HCT116 (cell line): ENCODE data around the gene GDAP2. TPM values are rescaled to one million over a fixed set of nuclear protein-coding genes. Genes with fewer than 3 reads are reported as not detected.

Experiments used
- ATAC-seq: fragments of 200-7000 bp; cut with Tn5 transposase; 2 replicates; pipeline ENCODE4 v1.9.1; 2020; ENCODE audit warnings: mild to moderate bottlenecking, moderate library complexity
- BruUV-seq: library from RNA; stranded (reverse); fragments of 400-500 nt; replicated peaks from 2 replicates; lab custom pipeline; 2021; lab: Mats Ljungman, UMichigan
- CTCF ChIA-PET: fragments of 300-600 bp; sonication (Branson Sonifier 250); formaldehyde crosslinking; loops from one replicate; lab custom pipeline; 2021; ENCODE audit warnings: antibody characterized with exemption; lab: Charles Lee
- POLR2A ChIA-PET: fragments of 300-600, 350-600 bp; sonication (Branson Sonifier 250); formaldehyde crosslinking; loops from one replicate; lab custom pipeline; 2021; ENCODE audit warnings: antibody characterized with exemption; lab: Charles Lee
- RAD21 ChIA-PET, 2 experiments: fragments of 300-600 bp; sonication (Branson Sonifier 250); formaldehyde crosslinking; loops; one replicate each; lab custom pipeline; 2023; ENCODE audit warnings: low total read pairs in 2 of 2; ENCODE audit not compliant: uncharacterized antibody in 2 of 2, unreplicated experiment in 2 of 2, low non-redundant PET in 1 of 2; lab: Charles Lee
- DNase-seq: peaks from one replicate; pipeline ENCODE4 v3.0.0-alpha.2; 2010; ENCODE audit warnings: low read depth, low spot score
- H2AFZ ChIP-seq: fragments of 200-600 bp; shearing (Covaris generic), sonication (generic); 2 replicates; pipeline ENCODE4 v1.6.1; 2017; ENCODE audit warnings: low read depth, mixed run types, mixed read lengths, antibody characterized with exemption, low read length; ENCODE audit not compliant: poor library complexity, severe bottlenecking
- H3K27ac ChIP-seq: 2 replicates; pipeline ENCODE4 v1.5.1; 2012; ENCODE audit warnings: low read depth, low read length
- H3K27me3 ChIP-seq: fragments of 200-600 bp; sonication (generic); 2 replicates; pipeline ENCODE4 v1.6.1; 2016; ENCODE audit warnings: mixed run types, low read length, mixed read lengths; ENCODE audit not compliant: insufficient read depth
- H3K36me3 ChIP-seq, 2 experiments: fragments of 200-500 bp in 1 of 2; fragments of 200-600 bp in 1 of 2; sonication (Bioruptor generic) in 1 of 2; sonication (generic) in 1 of 2; 2 replicates each; pipeline versions ENCODE4 v1.5.1 to v1.6.1; 2014 to 2016; ENCODE audit warnings: low read length in 2 of 2, inconsistent platforms in 1 of 2, mixed read lengths in 1 of 2, mixed run types in 1 of 2; ENCODE audit not compliant: insufficient read depth in 2 of 2, control insufficient read depth in 1 of 2
- H3K4me1 ChIP-seq, 2 experiments: fragments of 200-600 bp in 1 of 2; sonication (generic) in 1 of 2; 2 replicates each; pipeline versions ENCODE4 v1.5.1 to v1.6.1; 2012 to 2017; ENCODE audit warnings: low read length in 2 of 2, inconsistent platforms in 1 of 2, mild to moderate bottlenecking in 1 of 2, mixed read lengths in 1 of 2, mixed run types in 1 of 2, moderate library complexity in 1 of 2; ENCODE audit not compliant: insufficient read depth in 2 of 2, control insufficient read depth in 1 of 2
- H3K4me2 ChIP-seq: fragments of 200-600 bp; sonication (generic); 2 replicates; pipeline ENCODE4 v1.6.1; 2017; ENCODE audit warnings: mixed run types, low read length, mixed read lengths
- H3K4me3 ChIP-seq, 2 experiments: fragments of 200-600 bp in 1 of 2; sonication (generic) in 1 of 2; replicated peaks in 1 of 2; 2 replicates each; pipeline ENCODE4 v1.5.1; 2011 to 2016; ENCODE audit warnings: low read length in 2 of 2, control low read depth in 1 of 2, low read depth in 1 of 2, mild to moderate bottlenecking in 1 of 2, mixed read lengths in 1 of 2, mixed run types in 1 of 2
- H3K79me2 ChIP-seq: fragments of 200-600 bp; sonication (generic); 2 replicates; pipeline ENCODE4 v1.6.1; 2017; ENCODE audit warnings: mild to moderate bottlenecking, mixed run types, low read length, moderate library complexity, mixed read lengths; ENCODE audit not compliant: insufficient read depth
- H3K9ac ChIP-seq: fragments of 200-600 bp; sonication (generic); 2 replicates; pipeline ENCODE4 v1.6.1; 2016; ENCODE audit warnings: low read length, mixed read lengths
- H3K9me2 ChIP-seq: fragments of 200-600 bp; sonication (generic), shearing (Covaris generic); 2 replicates; pipeline ENCODE4 v1.6.1; 2017; ENCODE audit warnings: mixed run types, mild to moderate bottlenecking, moderate library complexity; ENCODE audit not compliant: insufficient read depth
- H3K9me3 ChIP-seq, 2 experiments: fragments of 200-500 bp in 1 of 2; fragments of 200-600 bp in 1 of 2; sonication (Bioruptor generic) in 1 of 2; sonication (generic) in 1 of 2; 2 replicates each; pipeline ENCODE4 v1.6.1; 2014 to 2017; ENCODE audit warnings: low read length in 2 of 2, mixed read lengths in 2 of 2, inconsistent platforms in 1 of 2, low read depth in 1 of 2, mild to moderate bottlenecking in 1 of 2, mixed run types in 1 of 2, moderate library complexity in 1 of 2; ENCODE audit not compliant: control insufficient read depth in 1 of 2, insufficient read depth in 1 of 2
- H4K20me1 ChIP-seq: fragments of 200-600 bp; sonication (generic), shearing (Covaris generic); 2 replicates; pipeline ENCODE4 v1.6.1; 2017; ENCODE audit warnings: mixed run types, mild to moderate bottlenecking, moderate library complexity; ENCODE audit not compliant: insufficient read depth
- CBX3 ChIP-seq: IDR thresholded peaks from 2 replicates; pipeline ENCODE4 v1.6.1; 2012; ENCODE audit warnings: low read depth
- CEBPB ChIP-seq: IDR thresholded peaks from 2 replicates; pipeline ENCODE4 v1.6.1; 2012; ENCODE audit warnings: low read depth
- EGR1 ChIP-seq: IDR thresholded peaks from 2 replicates; pipeline ENCODE4 v1.6.1; 2012; ENCODE audit warnings: low read depth
- ELF1 ChIP-seq: IDR thresholded peaks from 2 replicates; pipeline ENCODE4 v1.6.1; 2012; ENCODE audit warnings: low read depth, borderline replicate concordance
- EZH2 ChIP-seq: fragments of 200-600 bp; sonication (generic); IDR thresholded peaks from 2 replicates; pipeline ENCODE4 v1.6.1; 2017; ENCODE audit warnings: antibody characterized with exemption, mixed run types
- FOSL1 ChIP-seq: IDR thresholded peaks from 2 replicates; pipeline ENCODE4 v1.6.1; 2012; ENCODE audit warnings: low read depth
- JUND ChIP-seq: IDR thresholded peaks from 2 replicates; pipeline ENCODE4 v1.6.1; 2012
- POLR2AphosphoS5 ChIP-seq: IDR thresholded peaks from 2 replicates; pipeline ENCODE4 v1.6.1; 2011; ENCODE audit warnings: mild to moderate bottlenecking, low read depth, low read length, moderate library complexity
- SIN3A ChIP-seq: IDR thresholded peaks from 2 replicates; pipeline ENCODE4 v1.6.1; 2012; ENCODE audit warnings: low read depth
- SP1 ChIP-seq: IDR thresholded peaks from 2 replicates; pipeline ENCODE4 v1.6.1; 2012; ENCODE audit warnings: low read depth
- SRF ChIP-seq: IDR thresholded peaks from 2 replicates; pipeline ENCODE4 v1.6.1; 2012; ENCODE audit warnings: low read depth
- TCF7L2 ChIP-seq: IDR thresholded peaks from 2 replicates; pipeline ENCODE4 v1.7.0; 2011; ENCODE audit warnings: borderline replicate concordance, inconsistent platforms; ENCODE audit not compliant: insufficient read depth, insufficient read length; ENCODE audit errors: extremely low read depth
- YY1 ChIP-seq: IDR thresholded peaks from 2 replicates; pipeline ENCODE4 v1.6.1; 2011; ENCODE audit warnings: low read length, low read depth, moderate library complexity, mild to moderate bottlenecking; ENCODE audit not compliant: insufficient replicate concordance; ENCODE audit errors: extremely low read depth
- ZFX ChIP-seq: fragments of 450-650 bp; IDR thresholded peaks from 2 replicates; pipeline ENCODE4 v1.6.1; 2017
- ZNF274 ChIP-seq: fragments of 200-500 bp; sonication (Bioruptor generic); IDR thresholded peaks from 2 replicates; pipeline ENCODE4 v1.6.1; 2014; ENCODE audit warnings: mild to moderate bottlenecking, low read depth, low read length, inconsistent platforms
- intact Hi-C: fragments of 100-400 bp; cut with micrococcal nuclease; formaldehyde crosslinking; loops from 2 replicates; pipeline ENCODE4 v1.10.0; 2022
- total RNA-seq: library from RNA; stranded (reverse); gene quantifications from one replicate; pipeline ENCODE4 v1.2.1, GENCODE V29; 2021; ENCODE audit not compliant: unreplicated experiment
- TF ChIP-seq, protein P1 (sequence below): IDR thresholded peaks from 2 replicates; pipeline ENCODE4 v1.6.1; 2012
- TF ChIP-seq, protein P2 (sequence below): IDR thresholded peaks from 2 replicates; pipeline ENCODE4 v1.6.1; 2011; ENCODE audit warnings: mild to moderate bottlenecking, low read length, moderate library complexity; ENCODE audit not compliant: insufficient replicate concordance; ENCODE audit errors: extremely low read depth
- TF ChIP-seq, protein P3 (sequence below): IDR thresholded peaks from 2 replicates; pipeline ENCODE4 v1.6.1; 2012
- TF ChIP-seq, protein P4 (sequence below), 3 experiments: fragments of 200-600 bp in 1 of 3; sonication (generic) in 1 of 3; IDR thresholded peaks in 2 of 3; conservative IDR thresholded peaks in 1 of 3; 2 replicates each; pipeline ENCODE4 v1.5.1; 2012 to 2017; ENCODE audit warnings: low read depth in 2 of 3, low read length in 2 of 3, antibody characterized with exemption in 1 of 3, borderline replicate concordance in 1 of 3, control low read depth in 1 of 3, mild to moderate bottlenecking in 1 of 3, mixed read lengths in 1 of 3, mixed run types in 1 of 3, moderate library complexity in 1 of 3; ENCODE audit not compliant: insufficient read depth in 1 of 3
- TF ChIP-seq, protein P5 (sequence below): IDR thresholded peaks from 2 replicates; pipeline ENCODE4 v1.6.1; 2012; ENCODE audit warnings: low read depth

The GDAP2 gene
- total RNA-seq, 1 experiment from 2014 or later = 21.4 TPM

DNA sequence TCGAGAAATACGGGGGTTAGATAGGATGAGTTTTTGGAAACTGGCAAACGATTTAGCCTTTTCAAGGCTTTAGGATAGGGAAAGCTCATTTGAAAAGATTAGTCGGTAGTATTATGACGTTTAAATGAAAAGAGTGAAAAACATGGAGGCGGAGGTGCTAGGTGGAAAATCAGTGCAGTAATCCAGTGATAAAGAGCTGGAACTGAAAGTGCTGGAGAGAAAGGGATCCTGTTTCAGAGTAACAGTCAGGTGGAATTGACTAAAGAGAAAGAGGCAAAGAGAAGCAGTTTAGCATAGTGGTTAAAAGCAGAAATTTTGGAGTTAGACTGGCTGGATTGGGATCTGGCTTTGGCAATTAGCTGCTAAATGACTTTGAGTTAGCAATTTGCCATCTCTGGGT, 1.1 kb upstream of the GDAP2 start:
- intact Hi-C loops = no loop called here

More for the DNA sequence above, 1.1 kb upstream of the GDAP2 start:
- H3K9ac ChIP-seq = peak overlapping the region; percentile 93
- no peaks in the 10 kb centered on the region for H3K27me3 ChIP-seq
- no peak for DNase-seq
- POLR2A ChIA-PET = no interaction called here
- H3K4me1 ChIP-seq = peaks cover 8 to 17% of the 10 kb centered on the region in 2 experiments; a peak in 3 of 4 replicates
- H3K9me3 ChIP-seq = no peaks in the 10 kb centered on the region
- H3K79me2 ChIP-seq = peaks cover 98% of the 10 kb centered on the region
- H3K9me2 ChIP-seq = no peaks in the 10 kb centered on the region
- peaks cover 17% of the 10 kb centered on the region; the same call in 1 of the 2 replicates for H4K20me1 ChIP-seq
- TF ChIP-seq SIN3A (no peak), ZFX (no peak), ZNF274 (no peak), SRF (no peak), CBX3 (no peak), FOSL1 (no peak), EGR1 (no peak), SP1 (no peak), ELF1 (no peak), POLR2AphosphoS5 (no peak), TCF7L2 (no peak), YY1 (no peak), EZH2 (no peak), CEBPB (no peak), JUND (no peak)
- TF ChIP-seq, protein P1, sequence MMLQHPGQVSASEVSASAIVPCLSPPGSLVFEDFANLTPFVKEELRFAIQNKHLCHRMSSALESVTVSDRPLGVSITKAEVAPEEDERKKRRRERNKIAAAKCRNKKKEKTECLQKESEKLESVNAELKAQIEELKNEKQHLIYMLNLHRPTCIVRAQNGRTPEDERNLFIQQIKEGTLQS = no peak
- TF ChIP-seq, protein P2, sequence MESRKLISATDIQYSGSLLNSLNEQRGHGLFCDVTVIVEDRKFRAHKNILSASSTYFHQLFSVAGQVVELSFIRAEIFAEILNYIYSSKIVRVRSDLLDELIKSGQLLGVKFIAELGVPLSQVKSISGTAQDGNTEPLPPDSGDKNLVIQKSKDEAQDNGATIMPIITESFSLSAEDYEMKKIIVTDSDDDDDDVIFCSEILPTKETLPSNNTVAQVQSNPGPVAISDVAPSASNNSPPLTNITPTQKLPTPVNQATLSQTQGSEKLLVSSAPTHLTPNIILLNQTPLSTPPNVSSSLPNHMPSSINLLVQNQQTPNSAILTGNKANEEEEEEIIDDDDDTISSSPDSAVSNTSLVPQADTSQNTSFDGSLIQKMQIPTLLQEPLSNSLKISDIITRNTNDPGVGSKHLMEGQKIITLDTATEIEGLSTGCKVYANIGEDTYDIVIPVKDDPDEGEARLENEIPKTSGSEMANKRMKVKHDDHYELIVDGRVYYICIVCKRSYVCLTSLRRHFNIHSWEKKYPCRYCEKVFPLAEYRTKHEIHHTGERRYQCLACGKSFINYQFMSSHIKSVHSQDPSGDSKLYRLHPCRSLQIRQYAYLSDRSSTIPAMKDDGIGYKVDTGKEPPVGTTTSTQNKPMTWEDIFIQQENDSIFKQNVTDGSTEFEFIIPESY = no peak
- TF ChIP-seq, protein P3, sequence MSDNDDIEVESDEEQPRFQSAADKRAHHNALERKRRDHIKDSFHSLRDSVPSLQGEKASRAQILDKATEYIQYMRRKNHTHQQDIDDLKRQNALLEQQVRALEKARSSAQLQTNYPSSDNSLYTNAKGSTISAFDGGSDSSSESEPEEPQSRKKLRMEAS = no peak
- TF ChIP-seq, protein P4, sequence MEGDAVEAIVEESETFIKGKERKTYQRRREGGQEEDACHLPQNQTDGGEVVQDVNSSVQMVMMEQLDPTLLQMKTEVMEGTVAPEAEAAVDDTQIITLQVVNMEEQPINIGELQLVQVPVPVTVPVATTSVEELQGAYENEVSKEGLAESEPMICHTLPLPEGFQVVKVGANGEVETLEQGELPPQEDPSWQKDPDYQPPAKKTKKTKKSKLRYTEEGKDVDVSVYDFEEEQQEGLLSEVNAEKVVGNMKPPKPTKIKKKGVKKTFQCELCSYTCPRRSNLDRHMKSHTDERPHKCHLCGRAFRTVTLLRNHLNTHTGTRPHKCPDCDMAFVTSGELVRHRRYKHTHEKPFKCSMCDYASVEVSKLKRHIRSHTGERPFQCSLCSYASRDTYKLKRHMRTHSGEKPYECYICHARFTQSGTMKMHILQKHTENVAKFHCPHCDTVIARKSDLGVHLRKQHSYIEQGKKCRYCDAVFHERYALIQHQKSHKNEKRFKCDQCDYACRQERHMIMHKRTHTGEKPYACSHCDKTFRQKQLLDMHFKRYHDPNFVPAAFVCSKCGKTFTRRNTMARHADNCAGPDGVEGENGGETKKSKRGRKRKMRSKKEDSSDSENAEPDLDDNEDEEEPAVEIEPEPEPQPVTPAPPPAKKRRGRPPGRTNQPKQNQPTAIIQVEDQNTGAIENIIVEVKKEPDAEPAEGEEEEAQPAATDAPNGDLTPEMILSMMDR (IDR thresholded peaks at IDR 0.05 in 2 of 3, conservative IDR thresholded peaks at IDR 0.05 in 1 of 3; ENCODE audit: borderline replicate concordance in 1 of 3, insufficient read depth in 1 of 3, low read depth in 2 of 3, low read length in 2 of 3) = no peak
- TF ChIP-seq, protein P5, sequence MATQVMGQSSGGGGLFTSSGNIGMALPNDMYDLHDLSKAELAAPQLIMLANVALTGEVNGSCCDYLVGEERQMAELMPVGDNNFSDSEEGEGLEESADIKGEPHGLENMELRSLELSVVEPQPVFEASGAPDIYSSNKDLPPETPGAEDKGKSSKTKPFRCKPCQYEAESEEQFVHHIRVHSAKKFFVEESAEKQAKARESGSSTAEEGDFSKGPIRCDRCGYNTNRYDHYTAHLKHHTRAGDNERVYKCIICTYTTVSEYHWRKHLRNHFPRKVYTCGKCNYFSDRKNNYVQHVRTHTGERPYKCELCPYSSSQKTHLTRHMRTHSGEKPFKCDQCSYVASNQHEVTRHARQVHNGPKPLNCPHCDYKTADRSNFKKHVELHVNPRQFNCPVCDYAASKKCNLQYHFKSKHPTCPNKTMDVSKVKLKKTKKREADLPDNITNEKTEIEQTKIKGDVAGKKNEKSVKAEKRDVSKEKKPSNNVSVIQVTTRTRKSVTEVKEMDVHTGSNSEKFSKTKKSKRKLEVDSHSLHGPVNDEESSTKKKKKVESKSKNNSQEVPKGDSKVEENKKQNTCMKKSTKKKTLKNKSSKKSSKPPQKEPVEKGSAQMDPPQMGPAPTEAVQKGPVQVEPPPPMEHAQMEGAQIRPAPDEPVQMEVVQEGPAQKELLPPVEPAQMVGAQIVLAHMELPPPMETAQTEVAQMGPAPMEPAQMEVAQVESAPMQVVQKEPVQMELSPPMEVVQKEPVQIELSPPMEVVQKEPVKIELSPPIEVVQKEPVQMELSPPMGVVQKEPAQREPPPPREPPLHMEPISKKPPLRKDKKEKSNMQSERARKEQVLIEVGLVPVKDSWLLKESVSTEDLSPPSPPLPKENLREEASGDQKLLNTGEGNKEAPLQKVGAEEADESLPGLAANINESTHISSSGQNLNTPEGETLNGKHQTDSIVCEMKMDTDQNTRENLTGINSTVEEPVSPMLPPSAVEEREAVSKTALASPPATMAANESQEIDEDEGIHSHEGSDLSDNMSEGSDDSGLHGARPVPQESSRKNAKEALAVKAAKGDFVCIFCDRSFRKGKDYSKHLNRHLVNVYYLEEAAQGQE = no peak
- CTCF ChIA-PET = no interaction called here
- BruUV-seq = no TSS peak
- no peak overlapping the region for H2AFZ ChIP-seq
- H3K4me3 ChIP-seq = peak overlapping the region; percentile 93 to 99
- peak overlapping the region; percentile 78 for H3K4me2 ChIP-seq
- RAD21 ChIA-PET = no interaction called here
- peak overlapping the region; percentile 57; the same call in 1 of the 2 replicates for H3K27ac ChIP-seq
- no peak for ATAC-seq
- peaks cover 20 to 23% of the 10 kb centered on the region in 2 experiments for H3K36me3 ChIP-seq
